CD4-positive, alpha-beta T cell treated with Interferon alpha-2 for 1 hour (primary cell): Measurements from ENCODE around the gene PTPRN2.

Source experiments
- DNase-seq, 2 donors: peaks; one replicate each; pipeline ENCODE4 v3.0.0-alpha.2; 2020 to 2022

Gene PTPRN2

DNA sequence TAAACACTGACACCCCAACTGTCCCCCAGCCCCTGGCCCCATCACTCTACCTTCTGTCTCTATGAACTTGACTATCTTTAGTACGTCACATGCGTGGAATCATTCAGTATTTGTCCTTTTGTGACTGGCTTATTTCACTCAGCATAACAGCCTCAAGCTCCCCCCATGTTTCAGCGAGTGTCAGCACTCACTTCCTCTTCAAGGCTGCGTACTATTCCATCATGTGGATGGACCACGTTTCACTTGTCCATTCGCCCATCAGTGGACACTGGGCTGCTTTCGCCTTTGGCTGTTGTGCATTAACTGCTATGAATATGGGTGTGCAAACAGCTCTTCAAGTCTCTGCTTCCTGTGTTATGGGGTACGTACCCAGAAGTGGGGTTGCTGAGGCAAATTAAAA is 100.7 kb downstream of the PTPRN2 start:
- no peak for DNase-seq

GRCh38 chr7:158484801-158485531 is 102.7 kb downstream of the PTPRN2 start:
- DNase-seq = no peak

GRCh38 chr7:158482480-158482879 is 105.1 kb downstream of the PTPRN2 start:
- no peak for DNase-seq

DNA sequence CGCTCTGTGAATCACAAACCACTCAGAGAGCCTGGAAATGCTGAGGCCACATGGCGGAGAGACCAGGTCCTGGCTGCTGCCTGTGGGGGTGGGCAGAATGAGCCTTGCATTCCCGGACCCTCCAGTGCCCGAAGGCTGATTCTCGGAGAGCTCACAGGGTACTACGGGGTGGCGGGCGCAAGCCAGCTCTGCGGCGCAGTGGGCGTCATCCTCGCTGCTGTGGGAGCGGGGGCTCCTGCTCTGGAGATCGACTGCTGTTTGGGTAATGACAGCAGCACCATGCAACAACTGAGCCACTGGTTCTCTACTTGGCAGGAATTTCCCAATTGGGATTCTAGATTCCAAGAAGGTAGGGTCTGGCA is 108.0 kb downstream of the PTPRN2 start:
- DNase-seq = no peak

- no peak for DNase-seq
Observed at GRCh38 chr7:158479021-158479663, 108.5 kb downstream of the PTPRN2 start.

GRCh38 chr7:158477866-158478265 is 109.8 kb downstream of the PTPRN2 start:
- DNase-seq = no peak

GRCh38 chr7:158476331-158476932 is 111.2 kb downstream of the PTPRN2 start:
- DNase-seq = no peak

GRCh38 chr7:158475679-158476052 is 112.0 kb downstream of the PTPRN2 start:
- DNase-seq = no peak

- DNase-seq = no peak
Observed at GRCh38 chr7:158475036-158475678, 112.5 kb downstream of the PTPRN2 start.

DNA sequence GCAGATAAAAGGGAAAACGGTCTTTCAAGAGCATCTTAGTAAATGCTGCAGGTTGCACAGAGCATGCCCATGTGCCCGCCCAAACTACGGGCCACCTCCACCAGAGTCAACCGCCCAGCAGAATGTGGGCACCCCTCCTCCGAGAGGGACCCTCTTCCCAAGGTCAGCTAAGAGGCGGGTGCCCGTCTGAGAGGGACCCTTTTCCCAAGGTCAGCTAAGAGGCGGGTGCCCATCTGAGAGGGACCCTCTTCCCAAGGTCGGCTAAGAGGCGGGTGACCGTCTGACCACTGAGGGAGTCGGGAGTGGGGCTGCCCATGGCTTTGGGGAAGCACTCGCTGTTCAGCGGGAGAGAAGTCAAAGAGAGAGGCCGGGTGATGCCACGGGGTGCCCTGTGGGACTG is 113.1 kb downstream of the PTPRN2 start:
- DNase-seq = no peak

- no peak for DNase-seq
Observed at GRCh38 chr7:158473946-158474345, 113.7 kb downstream of the PTPRN2 start.

DNA sequence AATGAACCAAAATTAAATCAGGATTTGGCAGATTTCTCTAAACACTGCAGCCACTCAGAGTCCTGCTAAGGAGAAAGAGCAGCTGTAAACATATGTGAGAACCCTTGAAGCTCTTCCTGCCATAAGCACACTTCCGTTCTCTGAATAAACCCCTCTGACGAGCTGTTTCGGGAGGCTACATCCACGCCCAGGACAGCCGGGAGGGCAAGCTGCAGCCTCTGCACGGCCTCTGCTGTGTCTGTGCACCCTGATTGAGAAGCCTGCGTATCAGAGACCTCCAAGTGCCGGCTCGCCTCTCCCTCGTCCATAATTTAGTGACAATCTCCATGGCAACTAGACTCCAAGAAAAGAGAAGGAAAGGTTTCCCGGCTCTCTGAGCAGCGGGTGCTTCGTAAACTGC is 114.4 kb downstream of the PTPRN2 start:
- no peak for DNase-seq

- DNase-seq = no peak
Observed at GRCh38 chr7:158472596-158472995, 115.0 kb downstream of the PTPRN2 start.

DNA sequence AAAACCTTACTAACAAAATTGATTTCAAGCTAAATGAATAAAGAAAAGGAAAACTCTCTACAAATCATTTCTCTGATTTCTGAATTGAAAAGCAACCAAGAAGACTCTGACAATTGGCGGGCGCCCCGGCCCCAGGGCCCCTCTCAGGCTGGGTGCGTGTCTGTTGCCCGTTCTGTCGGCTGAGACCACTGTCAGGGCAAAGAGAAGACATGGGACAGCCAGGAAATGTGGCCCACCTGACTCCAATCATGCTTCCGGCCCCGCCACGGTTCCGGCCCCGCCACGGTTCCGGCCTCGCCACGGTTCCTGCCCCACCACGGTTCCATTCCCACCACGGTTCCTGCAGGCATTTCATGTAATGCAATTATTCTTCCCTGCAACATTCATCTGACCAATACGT is 115.9 kb downstream of the PTPRN2 start:
- no peak for DNase-seq

GRCh38 chr7:158470336-158470735 is 117.3 kb downstream of the PTPRN2 start:
- no peak for DNase-seq

DNA sequence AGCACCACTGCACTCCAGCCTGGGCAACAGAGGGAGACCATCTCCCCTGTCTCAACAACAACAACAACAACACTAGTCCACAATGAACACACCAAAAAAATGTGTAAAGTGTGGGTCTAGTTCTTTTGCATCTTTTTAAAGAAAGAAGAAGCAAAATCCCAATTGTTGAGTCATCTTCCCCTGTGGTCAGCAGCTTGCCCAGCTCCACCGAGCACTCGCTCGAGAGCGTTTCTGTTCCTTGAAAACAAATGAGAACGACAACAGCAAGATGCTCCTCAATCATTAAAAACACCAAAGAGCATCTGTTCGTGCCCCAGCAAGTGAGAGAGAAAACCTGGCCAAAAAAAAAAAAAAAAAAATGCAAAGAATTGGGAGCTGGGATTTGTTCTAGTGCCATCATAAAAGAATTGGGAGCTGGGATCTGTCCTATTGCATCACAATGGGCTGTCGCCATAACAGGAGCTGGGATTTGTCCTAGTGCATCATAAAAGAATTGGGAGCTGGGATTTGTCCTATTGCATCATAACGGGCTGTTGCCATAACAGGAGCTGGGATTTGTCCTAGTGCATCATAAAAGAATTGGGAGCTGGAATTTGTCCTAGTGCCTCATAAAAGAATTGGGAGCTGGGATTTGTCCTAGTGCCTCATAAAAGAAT is 118.1 kb downstream of the PTPRN2 start:
- no peak for DNase-seq

DNA sequence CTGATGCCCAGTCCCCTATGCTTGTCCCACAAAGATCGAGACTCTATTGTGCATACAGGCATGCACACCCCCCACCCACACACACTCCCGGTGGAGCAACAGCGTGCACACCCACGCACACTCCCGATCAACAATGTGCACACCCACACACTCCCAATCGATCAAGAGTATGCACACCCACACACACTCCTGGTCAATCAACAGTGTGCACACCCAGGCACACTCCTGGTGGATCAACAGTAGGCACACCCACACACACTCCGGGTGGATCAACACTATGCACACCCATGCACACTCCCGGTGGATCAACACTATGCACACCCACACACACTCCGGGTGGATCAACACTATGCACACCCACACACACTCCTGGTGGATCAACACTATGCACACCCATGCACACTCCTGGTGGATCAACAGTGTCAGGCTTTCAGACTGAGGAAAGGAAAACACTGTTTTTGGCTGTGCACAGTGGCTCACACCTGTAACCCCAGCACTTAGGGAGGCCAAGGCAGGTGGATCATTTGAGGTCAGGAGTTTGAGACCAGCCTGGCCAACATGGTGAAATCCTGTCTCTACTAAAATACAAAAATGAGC is 118.8 kb downstream of the PTPRN2 start:
- no peak for DNase-seq

DNA sequence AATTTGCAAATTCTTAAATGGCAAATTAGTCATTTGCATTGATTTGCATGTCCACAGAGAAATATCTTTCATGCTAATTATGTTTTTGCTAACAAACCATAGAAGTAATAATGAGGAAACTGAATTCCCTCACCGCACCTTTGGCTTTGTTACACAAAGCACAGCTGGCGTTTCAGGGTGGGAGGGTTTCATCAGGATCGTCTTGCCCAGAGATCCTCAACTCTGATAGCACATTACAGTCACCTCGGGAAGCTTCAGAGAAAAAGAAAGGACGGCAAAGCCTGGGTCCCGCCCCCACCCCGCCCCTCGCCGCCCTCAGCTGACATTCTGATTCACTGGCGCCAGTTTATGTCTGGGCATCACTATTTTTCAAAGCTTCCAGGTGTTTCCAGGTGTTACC is 119.4 kb downstream of the PTPRN2 start:
- no peak for DNase-seq

GRCh38 chr7:158467562-158467961 is 120.1 kb downstream of the PTPRN2 start:
- DNase-seq = no peak

DNA sequence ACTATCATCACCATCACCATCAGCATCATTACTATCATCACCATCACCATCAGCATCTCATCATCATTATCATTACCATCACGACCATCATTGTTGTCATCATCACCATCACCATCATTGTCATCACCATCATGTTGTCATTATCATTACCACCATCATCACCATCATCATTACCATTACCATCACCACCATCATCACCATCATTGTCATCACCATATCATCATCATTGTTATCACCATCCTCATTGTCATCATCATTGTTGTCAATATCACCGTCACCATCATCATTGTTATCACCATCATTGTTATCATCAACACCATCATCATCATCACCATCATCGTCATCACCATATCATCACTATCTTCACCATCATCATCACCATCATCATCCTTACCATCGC is 124.3 kb downstream of the PTPRN2 start:
- no peak for DNase-seq

- no peak for DNase-seq
Observed at GRCh38 chr7:158461824-158462223, 125.8 kb downstream of the PTPRN2 start.

GRCh38 chr7:158460665-158461064 is 127.0 kb downstream of the PTPRN2 start:
- DNase-seq = no peak

DNA sequence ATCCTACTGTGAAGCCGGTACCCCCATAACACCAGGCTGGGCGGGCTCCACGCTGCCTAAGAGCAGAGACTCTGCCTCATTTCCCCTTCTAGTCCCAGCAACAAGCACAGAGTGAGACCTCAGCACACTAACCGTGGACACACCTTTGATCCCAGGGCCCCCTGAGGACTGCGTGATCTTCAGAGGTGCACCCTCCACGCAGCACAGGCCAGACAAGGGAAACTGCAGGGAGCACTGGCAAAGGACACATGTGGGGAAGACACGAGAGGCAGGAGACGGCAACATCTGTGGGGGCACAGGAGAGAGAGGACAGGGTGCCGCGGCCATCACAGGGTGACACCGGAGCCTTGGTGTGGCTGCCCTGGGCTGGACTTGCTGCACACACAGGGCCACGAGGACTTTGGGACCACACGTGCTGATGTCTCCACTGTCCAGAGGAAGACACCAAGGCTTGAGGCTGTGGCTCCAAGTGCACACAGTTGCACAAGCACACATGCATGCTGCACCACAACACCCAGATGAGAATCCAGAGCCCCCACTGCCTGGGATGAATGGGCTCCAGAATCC is 128.8 kb downstream of the PTPRN2 start:
- DNase-seq = no peak
